Measurements from ENCODE around the gene SUPT3H.
A peak's percentile ranks its signal among the peaks of the same experiment; 100 is the strongest.
"Not testable (repeated sequence)": the region's sequence is repeated elsewhere in the genome, so short reads cannot be mapped to it uniquely, and the experiment has no call there.

The SUPT3H gene

DNA sequence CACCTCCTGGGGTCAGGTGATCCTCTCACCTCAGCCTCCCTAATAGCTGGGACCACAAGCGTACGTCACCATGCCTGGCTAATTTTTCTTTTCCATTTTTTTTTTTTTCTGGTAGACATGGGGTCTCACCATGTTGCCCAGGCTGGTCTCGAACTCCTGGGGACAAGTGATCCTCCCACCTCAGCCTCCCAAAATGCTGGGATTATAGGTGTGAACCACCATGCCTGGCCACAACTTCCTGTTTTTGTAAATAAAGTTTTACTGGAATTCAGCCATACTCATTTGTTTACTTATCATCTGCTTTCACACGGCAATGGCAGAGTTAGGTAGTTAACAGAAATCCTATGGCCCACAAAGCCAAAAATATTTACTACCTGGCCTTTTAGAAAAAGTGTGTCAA is 57.4 kb downstream of the SUPT3H start:
- no peak for DNase-seq

DNA sequence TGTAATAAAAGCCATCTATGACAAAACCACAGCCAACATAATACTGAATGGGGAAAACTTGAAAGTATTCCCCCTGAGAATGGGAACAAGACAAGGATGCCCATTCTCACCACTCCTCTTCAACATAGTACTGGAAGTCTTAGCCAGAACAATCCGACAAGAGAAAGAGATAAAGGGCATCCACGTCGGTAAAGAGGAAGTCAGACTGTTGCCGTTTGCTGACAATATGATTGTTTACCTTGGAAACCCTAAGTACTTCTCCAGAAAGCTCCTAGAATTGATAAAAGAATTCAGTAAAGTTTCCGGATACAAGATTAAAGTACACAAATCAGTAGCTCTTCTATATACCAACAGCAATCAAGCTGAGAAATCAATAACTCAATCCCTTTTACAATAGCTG is 63.6 kb downstream of the SUPT3H start:
- DNase-seq: no peak

DNA sequence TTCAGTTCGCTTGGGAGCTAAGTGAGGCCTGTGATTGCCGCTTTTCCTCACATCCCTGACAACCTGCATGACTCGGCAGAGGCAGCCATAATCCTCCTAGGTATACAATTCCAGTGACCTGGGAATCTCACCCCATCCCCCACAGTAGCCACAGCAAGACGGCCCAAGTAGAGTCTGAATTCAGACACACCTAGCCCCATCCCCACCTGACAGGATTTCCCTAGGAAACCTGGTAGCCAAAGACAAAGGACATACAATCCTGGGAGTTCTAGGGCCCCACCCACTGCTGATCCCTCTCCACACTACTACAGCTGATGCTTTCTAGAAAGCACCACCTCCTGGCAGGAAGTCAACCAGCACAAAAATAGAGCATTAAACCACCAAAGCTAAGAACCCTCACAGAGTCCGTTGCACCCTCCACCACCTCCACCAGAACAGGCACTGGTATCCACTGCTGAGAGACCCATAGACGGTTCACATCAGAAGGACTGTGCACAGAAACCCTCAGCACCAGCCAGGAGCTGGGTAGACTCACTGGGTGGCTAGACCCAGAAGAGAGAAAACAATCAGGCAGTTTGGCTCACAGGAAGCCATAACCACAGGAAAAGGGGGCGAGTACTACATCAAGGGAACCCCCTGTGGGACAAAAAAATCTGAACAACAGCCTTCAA is 67.5 kb downstream of the SUPT3H start:
- peak; percentile 76 to 80 for DNase-seq

DNA sequence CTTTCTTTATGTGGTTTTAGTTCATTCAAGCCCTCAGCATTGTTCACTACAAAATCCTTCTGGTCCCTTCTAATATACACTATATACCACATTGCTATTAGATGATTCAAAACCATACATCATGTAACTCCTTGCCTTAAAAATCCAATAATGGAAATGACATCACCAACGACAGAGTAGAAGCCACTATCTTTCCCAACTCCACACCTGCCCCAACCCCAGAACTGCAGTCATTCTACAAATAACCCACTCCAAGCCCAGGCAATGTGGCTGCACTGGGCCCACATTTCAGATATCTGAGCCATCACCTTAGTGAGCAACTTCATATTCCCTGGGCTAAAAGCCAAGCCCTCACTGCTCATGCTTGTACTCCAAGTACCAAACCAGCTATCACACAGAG is 72.2 kb downstream of the SUPT3H start:
- no peak for DNase-seq

DNA sequence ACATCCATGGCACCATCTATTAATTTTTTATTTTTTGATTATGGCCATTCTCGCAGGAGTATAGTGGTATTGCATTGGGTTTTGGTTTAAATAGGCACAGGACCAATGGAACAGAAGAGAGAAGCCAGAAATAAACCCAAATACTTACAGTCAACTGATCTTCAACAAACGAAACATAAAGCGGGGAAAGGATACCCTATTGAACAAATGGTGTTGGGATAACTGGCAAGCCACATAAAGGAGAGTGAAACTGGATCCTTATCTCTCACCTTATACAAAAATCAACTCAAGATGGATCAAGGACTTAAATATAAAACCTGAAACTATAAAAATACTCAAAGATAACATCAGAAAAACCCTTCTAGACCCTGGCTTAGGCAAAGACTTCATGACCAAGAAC is 74.9 kb downstream of the SUPT3H start:
- no peak for DNase-seq

DNA sequence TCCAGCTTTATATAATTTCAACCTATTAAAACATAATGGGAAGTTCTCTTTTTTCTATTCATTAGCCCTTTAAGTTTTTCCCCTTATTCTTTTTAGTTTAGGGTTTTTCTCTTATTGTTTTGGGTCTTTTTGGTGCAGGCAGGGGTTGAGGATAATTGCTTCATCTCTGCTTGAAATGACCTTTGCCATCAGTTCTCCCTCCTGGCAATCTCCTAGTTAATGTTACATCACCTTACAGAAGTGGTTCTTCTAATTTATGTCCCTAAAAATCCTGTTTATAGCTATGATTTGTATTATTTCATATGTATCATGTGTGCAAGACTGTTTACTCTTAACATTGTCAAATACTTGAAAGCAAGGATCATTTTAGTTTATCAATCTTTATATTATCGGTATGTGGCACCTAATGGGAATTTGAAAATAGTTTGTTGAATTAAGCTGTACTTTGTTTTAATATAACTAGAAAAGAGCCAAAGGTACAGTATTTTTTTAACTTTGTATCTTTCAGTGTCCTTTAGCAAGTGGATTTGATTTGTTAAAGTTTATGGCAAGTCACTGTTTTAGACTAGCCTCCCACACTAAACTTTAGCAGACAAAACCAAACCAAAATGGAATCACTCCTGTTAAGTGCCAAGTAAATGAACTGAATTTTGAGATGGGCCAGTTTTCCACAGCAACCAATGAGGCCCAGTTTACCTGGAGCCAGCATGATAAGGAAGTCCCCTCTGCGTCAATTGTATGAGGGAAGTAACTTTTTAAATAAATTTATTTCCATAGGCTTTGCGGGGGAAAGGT is 76.2 kb downstream of the SUPT3H start:
- DNase-seq: no peak

DNA sequence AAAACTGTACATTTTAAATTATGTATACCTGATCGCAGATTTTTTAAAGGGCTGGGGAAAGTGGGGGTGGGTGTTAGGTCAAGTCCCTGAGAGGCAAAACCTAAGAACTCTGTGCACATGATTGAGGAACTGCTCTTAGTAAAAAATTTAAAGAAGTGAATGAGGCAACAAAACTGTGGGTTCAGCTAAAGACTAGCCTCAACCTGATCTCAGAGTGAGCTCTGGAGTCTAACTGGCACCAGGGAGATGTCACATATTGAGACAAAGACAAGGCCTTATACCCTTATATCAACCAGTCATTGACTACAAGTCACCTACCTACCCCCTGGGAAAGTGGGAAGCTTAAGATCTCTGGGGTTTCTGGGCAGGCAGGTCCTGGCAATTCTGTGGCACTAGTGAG is 77.0 kb downstream of the SUPT3H start:
- peak in 1 of 2 experiments; percentile 10 for DNase-seq

DNA sequence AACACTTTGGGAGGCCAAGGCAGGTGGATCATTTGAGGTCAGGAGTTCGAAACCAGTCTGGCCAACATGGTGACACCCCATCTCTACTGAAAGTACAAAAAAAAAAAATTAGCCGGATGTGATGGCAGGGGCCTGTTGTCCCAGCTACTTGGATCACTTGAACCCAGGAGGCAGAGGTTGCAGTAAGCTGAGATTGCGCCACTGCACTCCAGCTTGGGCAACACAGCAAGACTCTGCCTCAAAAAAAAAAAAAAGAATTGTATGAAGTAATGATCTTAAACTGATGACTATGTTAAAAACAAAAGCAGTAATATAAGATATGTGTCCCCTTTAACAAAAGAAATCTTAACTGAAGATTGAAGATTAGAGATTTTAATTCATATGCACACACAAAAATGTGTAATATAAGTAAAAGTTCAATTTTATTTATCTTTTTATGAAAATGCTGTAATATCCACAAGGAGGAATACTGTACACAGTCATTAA is 78.6 kb downstream of the SUPT3H start:
- no peak for DNase-seq

DNA sequence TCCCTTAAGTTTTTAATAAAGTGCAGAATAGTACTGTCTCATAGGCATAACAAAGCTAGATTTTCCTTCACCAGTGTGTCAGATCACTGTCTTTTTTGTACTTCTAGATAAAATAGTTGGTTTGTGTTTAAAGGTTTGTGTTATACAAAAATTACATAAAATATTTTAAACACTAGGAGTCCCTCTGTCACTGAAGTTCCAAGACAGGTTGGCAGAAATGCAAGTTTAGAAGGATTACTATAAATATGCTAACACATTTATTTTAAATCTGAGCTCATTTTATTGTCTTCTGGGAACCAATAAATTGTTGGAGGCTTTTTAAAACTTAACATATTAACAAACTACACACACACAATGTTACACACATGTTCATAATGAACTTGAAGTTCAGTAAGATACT is 80.4 kb downstream of the SUPT3H start:
- DNase-seq: peak; percentile 6 to 21

DNA sequence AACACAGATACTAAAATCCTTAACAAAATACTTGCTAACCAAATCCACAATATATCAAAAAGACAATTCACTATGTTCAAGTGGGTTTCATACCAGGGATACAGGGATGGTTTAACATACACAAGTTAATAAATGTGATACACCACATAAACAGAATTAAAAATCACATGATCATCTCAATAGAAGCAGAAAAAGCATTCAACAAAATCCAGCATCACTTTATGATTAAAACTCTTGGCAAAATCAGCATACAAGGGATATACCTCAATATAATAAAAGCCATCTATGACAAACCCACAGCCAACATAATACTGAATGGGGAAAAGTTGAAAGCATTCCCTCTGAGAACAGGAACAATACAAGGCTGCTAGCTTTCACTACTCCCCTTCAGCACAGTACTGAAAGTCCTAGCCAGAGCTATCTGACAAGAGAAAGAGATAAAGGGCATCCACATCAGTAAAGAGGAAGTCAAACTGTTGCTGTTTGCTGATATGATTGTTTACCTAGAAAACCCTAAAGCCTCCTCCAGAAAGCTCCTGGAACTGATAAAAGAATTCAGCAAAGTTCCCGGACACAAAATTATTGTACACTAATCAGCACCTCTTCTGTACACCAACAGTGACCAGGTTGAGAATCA is 83.6 kb downstream of the SUPT3H start:
- DNase-seq: not testable (repeated sequence)

DNA sequence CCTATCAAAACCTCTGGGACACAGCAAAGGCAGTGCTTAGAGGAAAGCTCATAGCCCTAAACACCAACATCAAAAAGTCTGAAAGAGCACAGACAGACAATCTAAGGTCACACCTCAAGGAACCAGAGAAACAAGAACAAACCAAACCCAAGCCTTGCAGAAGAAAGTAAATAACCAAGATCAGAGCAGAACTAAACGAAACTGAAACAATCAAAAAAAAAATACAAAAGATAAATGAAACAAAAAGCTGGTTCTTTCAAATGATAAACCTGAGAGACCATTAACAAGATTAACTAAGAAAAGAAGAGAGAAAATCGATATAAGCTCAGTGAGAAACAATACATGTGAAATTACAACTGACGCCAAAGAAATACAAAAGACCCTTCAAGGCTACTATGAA is 84.4 kb downstream of the SUPT3H start:
- DNase-seq: no peak

DNA sequence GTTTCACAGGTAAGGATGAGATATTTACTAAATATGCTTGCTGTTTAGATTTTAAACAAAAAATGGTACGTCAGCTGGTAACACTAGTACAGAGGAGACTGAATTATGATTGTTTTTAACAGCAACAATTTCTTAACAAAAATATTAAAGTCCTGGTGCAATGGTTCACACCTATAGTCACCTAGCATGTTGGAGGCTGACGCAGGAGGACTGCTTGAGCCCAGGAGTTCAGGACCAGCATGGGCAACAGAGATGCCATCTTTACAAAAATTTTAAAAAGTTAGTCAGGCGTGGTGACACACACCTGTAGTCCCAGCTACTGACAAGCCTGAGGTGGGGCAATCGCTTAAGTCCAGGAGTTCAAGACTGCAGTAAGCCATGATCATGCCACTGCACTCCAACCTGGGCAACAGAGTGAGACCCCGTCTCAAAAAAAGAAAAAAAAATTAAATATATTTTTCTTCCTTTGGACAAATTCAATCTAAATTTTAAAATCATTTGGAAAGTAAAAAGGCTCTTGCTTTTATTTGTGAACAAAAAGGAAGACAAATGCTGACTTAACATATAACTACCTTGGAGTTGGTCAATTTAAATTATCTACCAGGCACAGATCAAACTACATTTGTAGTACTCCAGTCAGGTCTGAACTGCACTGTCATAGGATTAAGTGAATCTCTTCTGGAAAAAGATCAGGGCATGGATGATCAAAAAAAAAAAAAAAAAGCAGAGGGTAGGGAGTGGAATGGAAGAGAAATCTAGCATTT is 87.8 kb downstream of the SUPT3H start:
- no peak for DNase-seq

DNA sequence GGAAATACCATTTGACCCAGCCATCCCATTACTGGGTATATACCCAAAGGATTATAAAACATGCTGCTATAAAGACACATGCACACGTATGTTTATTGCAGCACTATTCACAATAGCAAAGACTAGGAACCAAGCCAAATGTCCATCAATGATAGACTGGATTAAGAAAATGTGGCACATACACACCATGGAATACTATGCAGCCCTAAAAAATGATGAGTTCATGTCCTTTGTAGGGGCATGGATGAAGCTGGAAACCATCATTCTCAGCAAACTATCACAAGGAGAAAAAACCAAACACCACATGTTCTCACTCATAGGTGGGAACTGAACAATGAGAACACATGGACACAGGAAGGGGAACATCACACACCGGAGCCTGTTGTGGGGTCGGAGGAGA is 91.0 kb downstream of the SUPT3H start:
- DNase-seq: not testable (repeated sequence)

DNA sequence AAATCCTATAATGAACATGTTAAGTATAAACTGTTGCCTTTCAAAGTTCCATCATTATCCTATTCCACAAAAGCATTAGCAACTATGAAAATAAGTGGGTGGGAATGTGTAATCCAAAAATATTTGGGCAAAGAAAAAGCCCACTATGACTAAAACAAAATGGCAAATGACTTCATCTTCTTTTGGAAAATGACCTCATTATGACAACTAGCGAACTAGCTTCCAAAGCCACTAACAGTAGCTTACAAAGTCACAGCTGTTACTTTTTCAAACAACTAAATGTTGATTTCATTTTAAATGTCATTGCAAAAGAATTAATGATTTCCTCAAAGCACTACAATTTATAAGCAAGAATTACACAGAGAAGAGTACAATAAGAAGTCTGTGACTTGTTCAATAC is 99.4 kb downstream of the SUPT3H start:
- DNase-seq: no peak

DNA sequence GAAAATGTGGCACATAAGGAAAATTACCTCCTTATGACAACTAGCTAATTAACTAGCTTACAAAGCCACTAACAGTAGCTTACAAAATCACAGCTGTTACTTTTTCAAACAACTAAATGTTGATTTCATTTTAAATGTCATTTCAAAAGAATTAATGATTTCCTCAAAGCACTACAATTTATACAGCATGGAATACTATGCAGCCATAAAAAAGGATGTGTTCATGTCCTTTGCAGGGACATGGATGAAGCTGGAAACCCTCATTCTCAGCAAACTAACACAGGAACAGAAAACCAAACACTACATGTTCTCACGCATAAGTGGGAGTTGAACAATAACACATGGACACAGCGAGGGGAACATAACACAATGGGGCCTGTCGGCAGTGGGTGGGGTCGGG is 100.0 kb downstream of the SUPT3H start:
- DNase-seq: not testable (repeated sequence)

DNA sequence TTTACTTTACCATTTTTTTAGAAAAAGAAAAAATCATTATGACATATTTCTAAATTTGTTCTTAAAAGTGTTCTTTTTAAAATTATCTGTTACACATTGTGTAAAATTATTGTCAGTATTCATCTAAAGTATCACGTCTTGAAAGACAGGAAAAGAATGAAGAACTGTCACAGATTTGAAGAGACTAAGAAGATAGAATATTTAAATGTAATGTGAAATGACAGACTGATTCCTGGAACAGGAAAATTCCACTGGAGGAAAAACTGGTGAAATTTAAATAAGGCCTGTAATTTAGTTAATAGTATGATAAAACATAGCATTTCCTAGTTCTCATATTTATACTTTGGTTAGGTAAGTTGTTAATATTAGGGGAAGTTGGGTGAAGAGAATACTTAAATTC is 102.4 kb downstream of the SUPT3H start:
- no peak for DNase-seq

DNA sequence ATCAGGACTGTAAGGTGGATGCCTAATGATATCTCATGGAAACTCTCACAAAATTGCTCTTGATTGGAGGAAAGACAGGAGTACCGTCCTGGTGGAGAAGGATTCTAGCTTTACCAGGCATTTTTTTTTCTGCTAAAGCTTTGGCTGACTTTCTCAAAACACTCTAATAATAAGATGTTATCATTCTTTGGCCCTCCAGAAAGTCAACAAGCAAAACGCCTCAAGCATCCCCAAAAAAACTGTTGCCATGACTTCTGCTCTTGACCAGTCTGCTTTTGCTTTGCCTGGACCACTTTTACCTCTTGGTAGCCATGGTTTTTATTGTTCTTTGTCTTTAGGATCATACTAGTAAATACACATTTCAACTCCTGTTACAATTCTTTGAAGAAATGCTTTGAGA is 105.1 kb downstream of the SUPT3H start:
- no peak for DNase-seq

DNA sequence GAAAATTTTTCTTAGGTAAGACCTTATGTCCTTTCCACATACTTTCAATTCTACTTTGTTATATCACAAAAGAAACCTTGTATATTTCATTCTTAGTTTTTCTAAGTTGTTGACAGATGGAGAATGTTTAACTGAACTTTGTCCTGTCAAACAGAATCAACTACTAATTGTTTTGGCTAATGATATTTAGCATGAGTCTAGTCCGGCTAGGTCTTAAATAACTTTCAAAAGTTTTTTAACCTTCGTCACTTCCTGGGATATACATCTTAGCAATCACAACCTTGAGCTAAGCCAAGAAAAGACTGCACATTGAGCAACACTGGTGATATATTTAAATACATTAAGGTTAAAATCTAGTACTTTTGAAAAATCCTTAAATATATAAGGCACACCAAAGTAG is 112.5 kb downstream of the SUPT3H start:
- DNase-seq: no peak

DNA sequence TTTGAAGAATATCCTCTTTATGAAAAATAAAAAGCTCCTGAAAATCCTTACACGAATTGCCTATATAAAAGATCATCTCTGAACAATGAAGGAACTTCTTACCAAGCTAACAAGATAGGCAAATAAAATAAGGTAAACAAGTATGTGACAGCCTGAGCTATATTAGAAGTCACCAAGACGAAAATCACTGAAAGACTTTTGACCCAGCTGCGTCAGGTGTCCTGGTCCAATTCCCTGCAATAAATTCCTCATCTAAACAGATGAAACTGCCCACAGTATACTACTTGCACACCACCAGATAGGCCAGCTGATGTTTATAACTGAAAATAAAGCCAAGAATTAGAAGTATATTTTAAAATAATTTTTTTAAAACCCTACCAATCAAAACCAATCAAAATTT is 117.0 kb downstream of the SUPT3H start:
- no peak for DNase-seq

DNA sequence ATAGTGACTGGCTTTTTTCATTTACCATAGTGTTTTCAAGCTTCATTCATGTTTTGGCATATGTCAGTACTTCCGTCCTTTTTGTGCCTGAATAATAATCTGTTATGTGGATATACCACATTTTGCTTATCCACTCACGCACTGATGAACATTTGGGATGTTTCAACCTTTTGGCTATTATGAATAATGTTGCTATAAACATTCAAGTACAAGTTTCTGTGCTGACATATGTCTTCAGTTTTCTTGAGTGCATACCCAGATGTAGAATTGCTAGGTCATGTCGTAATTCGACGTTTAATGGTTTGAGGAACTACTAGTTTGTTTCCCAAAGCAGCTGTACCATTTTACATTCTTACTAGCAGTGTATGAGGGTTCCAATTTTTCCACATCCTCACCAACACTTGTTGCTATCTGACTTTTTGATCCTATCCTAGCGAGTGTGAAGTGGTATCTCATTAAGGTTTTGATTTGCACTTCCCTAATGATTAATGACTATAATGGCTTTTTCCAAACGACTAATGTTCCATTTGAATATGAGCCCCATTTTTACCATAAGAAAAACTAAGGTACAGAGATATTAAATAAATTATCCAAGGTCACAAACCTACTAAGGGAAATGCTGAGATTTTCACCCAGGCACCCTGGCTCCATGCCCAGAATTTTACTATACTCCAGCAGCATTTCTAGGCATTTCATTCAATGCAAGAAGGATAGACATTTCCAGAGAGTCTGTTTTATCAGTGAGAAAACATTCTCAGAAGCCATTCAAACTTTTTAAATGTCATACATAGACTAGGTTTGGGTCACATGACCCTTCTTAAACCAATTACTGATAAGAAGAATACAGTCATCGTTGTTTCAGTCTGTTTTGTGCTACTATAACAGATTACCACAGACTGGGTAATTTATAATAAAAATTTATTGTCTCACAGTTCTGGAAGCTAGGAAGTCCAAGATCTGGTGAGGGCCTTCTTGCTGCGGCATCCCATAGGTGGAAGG is 120.7 kb downstream of the SUPT3H start:
- no peak for DNase-seq

DNA sequence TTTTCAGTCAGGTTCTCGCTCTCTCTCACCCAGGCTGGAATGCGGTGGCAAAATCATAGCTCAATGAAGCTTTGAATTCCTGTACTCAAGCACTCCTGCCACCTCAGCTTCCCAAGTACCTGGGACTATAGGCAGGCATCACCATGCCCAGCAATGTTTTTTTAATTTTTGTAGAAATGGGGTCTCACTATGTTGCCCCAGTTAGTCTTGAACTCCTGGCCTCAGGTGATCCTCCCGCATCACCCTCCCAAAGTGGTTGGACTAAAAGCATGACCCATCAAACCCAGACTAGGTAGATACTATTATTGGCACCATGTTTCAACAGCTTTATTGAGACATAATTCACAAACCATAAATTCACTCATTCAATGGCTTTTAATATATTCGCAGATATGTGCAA is 122.3 kb downstream of the SUPT3H start:
- no peak for DNase-seq

DNA sequence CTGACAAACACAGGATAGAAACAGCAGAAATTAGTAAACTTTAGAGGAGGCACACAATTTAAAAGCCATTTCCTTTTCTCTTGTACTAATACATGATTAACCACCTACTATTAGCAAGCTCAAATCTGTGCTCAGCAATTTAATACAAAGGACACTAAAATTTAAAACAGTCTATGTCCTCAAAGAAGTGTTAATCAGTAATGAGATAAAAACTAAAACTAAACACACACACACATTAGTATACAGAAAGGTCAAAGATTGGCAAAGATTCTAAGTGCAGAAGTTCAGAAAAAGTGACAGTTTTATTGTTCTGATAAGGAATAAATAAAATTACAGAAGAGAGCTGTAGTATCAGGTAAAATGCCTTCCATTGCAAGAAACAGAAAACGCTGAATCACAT is 123.5 kb downstream of the SUPT3H start:
- DNase-seq: no peak
